T-helper 22 cell (primary cell): ENCODE results near the gene LIMA1.
"Not testable (repeated sequence)": the region's sequence is repeated elsewhere in the genome, so short reads cannot be mapped to it uniquely, and the experiment has no call there.

ENCODE experiments used
- DNase-seq: peaks from one replicate; pipeline ENCODE4 v3.0.0-alpha.2; 2020; ENCODE audit warnings: low read depth

LIMA1 gene

GRCh38 chr12:50285253-50285652, 1.9 kb upstream of the LIMA1 start:
- DNase-seq = no peak

GRCh38 chr12:50282721-50283228, 545 bp downstream of the LIMA1 start:
- DNase-seq = no peak

DNA sequence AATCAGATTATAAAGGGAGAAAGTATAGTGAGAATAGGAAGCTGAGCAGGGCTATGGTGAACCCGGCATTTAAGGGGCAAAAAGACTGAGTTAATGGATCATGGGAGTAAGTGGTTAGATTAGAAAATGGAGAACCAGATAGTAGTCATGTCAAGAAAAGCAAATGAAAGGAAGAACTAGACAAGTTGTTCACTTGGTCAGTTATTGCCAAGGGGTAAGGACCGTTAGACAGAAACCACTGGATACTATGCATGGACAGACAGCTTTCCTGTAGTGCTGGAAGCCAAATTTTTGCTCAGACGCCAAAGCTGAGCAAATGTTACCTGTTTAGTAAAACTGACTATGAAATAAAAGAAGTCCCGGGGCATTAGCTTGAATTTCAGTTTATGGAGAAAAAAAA, 3.8 kb downstream of the LIMA1 start:
- DNase-seq = no peak

DNA sequence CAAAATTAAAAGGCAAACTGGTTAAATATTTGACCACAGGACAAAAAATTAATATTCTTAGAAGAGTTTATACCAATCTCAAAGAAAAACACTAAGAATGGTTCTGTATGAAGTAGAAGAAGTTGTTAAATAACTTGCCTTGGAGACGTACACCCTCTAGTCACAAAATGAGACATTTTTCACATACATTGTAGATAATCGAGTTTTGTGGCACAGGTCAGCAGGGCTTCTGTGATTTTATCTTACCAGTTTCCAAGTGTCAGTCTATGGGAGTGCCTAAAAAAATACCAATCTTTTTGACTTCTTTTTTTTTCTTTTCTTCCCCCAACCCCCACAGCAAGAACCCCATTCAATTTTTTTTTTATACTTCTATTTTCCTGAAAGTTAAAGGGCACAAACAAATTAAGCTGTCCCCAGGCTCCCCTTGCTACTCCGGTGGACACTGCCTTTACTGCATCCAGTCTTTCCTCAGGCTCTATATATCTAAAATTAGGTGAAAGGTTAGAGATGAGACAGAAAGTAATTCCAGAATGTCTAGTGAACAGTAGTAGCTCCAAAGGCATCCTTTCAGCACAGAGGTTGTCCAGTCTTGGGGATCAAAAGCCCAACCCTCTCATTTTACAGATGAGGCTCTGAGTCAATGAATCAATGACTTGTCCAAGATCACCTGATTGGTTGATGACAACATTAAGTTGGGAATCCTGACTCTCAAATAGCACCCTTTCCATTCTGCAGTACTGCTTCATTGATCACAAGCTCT, 6.2 kb downstream of the LIMA1 start:
- DNase-seq = no peak

DNA sequence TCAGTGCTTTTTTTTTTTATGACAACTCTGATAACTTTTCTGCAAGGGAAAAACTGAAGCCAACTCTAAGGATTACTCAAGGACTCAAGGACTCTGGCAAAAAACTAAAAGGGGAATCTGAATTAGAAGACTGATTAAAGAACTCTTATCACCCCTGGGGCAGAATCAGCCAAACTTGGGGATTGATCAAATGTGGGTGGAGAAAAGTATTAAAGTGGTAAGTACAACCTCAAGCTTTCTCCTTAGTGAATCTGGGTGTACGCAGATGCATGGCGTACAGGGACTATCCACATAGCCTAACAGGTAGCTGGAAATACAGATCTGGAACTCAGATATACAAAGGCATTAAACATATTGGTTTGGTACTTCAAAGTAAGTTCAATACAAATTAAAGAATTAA, 7.3 kb downstream of the LIMA1 start:
- no peak for DNase-seq

DNA sequence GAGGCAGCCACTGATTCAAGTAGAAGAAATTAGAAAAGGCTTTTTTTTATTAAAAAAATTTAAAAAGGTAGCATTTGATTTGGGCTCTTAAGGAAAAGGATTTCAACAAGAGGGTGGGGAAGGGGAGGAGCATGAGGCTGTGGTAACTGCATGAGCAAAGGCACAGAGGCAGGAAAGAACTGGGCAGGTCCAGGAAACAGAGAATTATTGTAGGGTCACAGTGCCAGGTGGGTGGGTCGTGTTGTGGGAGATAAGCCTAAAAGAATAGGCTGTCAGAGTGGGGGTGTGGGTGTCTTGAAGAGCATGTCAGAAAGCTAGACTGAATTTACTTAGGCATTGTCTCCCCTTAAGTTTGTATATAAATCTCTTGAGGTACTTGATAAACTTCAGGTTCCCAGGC, 7.8 kb downstream of the LIMA1 start:
- no peak for DNase-seq

DNA sequence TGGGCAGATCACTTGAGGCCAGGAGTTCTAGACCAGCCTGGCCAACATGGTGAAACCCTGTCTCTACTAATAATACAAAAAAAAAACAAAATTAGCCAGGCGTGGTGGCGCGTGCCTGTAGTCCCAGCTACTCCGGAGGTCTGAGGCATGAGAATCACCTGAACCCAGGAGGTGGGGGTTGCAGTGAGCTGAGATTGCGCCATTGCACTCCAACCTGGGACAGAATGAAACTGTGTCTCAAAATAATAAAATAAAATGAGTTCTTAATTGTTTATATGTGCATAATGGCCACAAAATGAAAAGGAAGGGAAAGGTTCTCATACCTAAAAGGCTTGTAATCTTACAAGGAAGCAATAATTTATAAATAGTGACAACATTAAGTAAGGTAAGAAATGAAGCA, 8.2 kb downstream of the LIMA1 start:
- DNase-seq = not testable (repeated sequence)

DNA sequence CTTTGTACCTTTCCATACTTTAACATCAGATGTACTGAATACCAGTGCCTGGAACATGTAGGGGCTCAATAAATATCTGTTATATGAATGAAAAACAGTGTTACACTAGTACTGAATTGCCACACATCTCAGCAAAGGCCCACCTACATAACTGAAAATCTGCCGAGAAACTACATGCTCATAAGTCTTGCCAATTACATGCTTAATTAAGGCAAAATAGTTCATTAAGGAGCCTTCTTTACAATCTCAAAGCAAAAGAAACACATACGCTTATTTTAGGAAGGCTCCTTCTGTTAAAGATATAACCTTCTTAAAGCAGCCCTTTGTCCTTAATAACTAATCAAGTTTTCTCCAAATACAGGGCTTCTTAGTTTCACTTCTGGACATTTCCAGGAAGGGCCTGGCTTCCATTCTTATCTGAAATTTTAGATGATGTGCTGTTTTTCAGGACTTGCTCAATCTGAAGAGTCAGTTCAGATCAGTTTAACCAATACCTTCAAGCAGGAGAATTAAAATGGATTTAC, 11.5 kb downstream of the LIMA1 start:
- no peak for DNase-seq

- DNase-seq = no peak
Observed at GRCh38 chr12:50268482-50268881, 14.8 kb downstream of the LIMA1 start.

DNA sequence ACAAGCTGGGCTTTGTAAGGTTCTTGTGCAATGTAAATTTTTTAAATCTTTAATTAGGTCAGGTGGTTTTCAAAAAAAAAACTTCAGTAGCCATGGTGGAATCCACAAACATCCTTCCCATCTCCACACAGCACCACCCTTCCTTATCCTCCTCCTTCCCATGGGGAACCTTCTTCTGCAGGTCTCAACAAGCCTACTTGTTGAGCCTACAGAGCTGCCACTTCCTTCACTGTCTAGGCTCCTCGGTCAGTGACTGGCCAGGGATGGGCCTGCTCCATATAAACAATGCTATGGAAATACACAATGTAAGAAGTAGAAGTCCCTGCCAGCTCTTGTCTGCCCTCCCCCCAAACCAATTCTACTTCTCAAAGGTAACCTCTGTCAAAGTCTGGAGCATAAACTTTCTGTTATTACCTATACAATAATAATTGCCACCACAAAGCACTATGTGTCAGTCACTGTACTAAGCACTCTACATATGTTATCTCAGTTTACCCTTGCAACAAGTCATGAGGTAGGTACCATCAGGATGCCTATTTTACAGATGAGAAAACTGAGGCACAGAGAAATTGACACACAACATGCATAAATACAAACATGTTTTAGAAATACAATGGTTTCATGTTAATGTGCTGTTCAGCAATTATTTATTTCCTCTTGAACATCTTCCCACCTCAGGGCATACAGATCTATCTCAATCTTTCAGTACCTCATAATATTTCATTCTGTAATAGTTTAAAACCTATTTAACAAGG, 17.4 kb downstream of the LIMA1 start:
- DNase-seq = no peak

DNA sequence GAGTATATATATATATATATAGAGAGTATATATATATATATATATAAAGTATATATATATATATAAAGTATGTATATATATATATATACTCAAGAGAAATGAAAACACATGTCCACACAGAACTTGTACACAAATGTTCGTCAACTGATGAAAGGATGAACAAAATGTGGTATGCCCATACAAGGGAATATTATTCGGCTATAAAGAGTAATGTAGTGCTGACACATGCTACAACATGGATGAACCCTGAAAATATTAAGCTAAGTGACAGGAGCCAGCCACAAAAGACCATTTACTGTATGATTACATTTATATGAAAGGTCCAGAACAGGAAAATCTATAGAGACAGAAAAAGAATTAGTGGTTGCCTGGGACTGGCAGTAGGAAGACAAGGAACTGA, 19.5 kb downstream of the LIMA1 start:
- DNase-seq = no peak

GRCh38 chr12:50261654-50262053, 21.7 kb downstream of the LIMA1 start:
- DNase-seq = no peak

DNA sequence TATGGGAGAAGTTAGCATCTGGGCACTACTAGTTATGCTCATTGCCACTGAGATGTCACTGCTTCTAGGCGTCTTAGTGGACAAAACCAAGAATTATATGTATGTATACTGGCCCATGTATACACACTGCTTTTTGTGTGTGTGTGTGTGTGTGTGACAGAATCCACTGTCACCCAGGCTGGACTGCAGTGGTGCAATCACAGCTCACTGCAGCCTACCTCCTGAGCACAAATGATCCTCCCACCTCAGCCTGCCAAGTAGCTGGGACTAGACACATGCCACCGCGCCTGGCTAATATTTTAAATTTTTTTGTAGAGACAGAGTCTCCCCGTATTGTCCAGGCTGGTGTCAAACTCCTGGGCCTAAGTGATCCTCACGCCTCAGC, 25.2 kb downstream of the LIMA1 start:
- no peak for DNase-seq

DNA sequence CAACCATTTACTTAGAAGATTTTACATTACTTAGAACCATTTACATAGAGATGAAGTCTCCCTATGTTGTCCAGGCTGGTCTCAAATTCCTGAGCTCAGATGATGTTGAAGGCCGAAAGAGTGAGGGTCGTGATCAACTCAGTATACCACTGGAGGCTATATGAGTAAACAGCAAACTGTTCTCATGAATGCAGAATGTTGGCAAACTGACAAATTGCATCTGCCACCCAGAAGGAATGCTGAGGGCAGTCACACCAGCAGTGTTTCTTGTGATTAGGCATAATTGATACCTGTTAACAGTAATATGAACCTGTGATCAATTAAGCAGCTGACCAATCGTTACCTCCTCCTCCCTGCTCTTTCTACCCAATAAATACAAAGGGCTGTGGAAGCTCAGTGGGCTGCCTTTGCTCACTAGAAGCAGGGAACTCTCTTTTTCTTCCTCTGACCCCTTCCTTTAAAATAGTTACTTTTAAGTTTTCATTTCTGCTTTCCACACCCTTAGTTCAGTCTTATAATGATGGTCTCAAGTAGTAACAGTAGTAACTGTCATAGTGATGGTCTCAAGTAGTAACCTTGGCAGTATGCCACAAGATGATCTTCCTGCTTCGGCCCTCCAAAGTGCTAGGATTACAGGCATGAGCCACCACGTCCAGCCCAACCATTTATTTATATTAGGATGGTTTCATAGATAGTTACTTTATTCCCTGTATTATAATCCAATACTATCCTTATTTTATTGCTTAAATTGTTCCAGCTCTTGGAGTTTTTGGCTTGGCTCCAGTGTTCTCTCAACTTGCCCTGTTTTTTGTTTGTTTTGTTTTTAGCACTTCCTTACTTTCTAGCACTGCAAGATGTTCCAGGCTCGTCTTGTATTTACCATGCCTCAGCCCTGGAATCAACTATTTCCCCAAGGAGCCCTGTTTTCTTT, 25.8 kb downstream of the LIMA1 start:
- DNase-seq = no peak

DNA sequence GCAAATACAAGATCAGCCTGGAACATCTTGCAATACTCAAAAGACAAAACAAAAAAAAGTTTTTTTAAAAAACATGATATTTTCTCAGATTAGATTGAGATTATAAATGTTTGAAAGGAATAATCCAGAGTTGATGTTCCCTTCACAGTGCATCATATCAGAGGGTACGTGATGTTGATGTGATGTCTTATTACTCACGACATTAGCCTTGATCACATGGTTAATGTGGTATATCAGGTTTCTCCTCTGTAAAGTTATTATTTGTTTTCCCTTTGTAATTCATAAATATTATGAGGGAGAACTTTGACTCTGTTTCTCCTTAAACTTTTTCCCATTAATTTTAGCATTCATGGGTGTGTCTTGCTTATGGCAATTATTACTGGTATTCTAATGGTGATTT, 26.6 kb downstream of the LIMA1 start:
- DNase-seq = no peak

DNA sequence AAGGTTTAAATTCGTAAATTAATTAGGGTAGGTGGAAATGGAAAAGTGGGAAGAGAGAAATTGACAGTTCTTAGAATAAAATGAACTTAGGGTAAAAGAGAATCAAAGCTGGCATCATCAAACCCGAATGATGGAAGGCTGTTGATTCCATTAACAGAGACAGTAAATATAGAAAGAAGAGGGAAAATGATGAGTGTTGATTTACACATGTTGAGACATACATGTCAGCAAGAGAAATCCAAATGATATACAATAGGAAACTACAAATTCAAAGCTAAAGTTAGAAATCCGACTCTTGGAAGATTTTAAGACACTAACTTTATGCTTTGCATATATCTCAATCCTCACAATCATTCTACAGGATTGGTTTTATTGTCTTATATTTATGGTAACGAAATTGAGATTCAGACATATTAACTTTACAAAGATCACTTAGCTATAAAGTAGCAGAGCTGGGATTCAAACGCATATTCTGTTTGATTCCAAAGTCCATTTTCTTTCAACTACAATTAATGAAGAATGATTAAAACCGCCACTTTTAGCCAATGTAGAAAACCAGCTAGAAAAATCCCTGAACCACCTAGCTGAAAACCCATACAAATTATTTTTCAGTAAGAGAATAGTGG, 30.2 kb downstream of the LIMA1 start:
- DNase-seq = no peak

GRCh38 chr12:50251619-50252252, 31.6 kb downstream of the LIMA1 start:
- DNase-seq = no peak

DNA sequence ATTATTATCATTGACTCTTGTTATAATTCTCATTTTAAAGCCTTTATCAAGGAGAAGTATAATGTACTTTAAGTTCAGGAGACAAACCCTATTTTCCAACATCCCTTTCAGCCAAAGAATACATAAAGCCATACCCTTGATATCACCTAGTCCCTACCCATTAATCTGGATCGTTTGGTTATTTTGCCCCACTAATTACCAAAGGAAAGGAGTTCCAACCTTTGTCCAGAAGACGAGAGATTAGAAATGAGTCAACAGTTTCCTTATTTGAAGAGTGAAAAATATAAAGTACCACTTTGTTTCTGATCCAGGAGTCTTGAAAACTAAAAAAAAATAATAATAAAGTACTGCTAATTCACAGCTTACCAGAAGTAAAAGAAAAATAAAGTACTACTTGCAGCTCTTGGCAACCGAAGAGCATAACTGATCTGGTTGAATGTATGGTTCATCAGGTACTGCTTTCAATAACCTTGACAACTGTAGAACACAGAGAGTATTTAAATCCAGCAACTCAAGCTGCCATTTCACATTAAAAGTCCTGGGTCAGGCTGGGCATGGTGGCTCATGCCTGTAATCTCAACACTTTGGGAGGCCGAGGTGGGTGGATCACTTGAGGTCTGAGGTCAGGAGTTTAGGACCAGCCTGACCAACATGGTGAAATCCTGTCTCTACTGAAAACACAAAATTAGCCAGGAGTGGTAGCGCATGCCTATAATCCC, 33.7 kb downstream of the LIMA1 start:
- DNase-seq = no peak

DNA sequence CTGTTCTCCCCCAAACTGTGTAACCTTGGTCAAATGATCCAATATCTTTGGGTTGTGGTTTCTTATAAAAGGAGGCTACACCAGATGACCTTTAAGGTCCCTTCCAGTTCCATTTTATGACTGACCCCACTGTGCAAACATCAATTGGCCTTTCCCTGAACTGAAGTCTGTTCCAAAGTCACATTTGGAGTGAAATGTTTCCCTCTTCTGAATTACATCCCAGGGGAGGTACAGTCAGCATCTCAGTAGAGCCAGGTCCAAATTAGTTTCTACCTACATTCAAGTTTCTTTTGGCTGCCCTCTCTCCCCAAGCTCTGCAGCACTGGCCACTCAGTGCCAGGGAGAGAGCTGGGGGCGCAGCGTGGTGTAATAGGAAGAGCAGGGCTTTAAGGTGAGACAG, 34.4 kb downstream of the LIMA1 start:
- DNase-seq = no peak

DNA sequence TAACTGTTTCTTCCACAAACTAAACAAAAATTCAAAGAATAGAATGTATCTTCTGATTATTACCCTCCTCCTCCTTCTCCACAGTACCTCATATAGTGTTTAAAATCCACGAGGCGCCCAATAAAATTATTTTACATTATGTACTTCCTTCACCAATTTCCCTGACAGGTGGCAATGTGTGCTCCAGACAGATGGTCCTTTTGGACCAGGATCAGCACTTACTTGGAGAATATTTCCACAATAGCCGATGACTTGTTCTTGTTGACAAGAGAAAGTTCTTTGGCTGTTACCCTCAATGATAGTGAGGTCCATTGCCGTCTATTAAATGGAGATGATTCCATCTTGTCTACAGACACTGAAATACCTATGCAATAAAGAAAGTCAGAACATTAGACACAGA, 34.9 kb downstream of the LIMA1 start:
- no peak for DNase-seq

DNA sequence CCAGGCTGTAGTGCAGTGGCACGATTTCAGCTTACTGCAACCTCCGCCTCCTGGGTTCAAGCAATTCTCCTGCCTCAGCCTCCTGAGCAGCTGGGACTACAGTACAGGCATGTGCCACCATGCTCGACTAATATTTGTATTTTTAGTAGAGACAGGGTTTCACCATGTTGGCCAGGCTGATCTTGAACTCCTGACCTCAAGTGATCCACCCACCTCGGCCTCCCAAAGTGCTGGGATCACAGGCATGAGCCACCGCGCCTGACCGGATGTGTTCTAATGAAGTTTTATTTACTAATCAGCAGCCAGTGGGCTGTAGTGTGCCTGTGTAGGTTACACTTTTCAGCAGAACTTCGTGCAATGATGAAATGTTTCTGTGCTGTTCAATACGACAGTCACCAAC, 35.7 kb downstream of the LIMA1 start:
- not testable (repeated sequence) for DNase-seq
